Neural progenitor cell (in vitro differentiated cells): ENCODE results near the gene IFI30. TPM values are rescaled to one million over a fixed set of nuclear protein-coding genes. Genes with fewer than 3 reads are reported as not detected.

Source experiments
- DNase-seq: peaks from one replicate; pipeline ENCODE4 v3.0.0-alpha.2; 2016; ENCODE audit warnings: low spot score
- H2AFZ ChIP-seq: fragments of 200-600 bp; sonication (generic); replicated peaks from 2 replicates; pipeline ENCODE4 v1.6.1; 2016; ENCODE audit warnings: antibody characterized with exemption
- H3F3A ChIP-seq: fragments of 200-600 bp; sonication (generic); 2 replicates; pipeline ENCODE4 v1.6.1; 2016; ENCODE audit warnings: antibody characterized with exemption, low read depth
- H3K27ac ChIP-seq: fragments of 200-600 bp; sonication (generic); 2 replicates; pipeline ENCODE4 v1.5.1; 2016; ENCODE audit warnings: mild to moderate bottlenecking
- H3K27me3 ChIP-seq: fragments of 200-600 bp; sonication (generic); 2 replicates; pipeline ENCODE4 v1.6.1; 2016; ENCODE audit warnings: mild to moderate bottlenecking, moderate library complexity
- H3K36me3 ChIP-seq: fragments of 200-600 bp; sonication (generic); 2 replicates; pipeline ENCODE4 v1.5.1; 2016
- H3K4me1 ChIP-seq: fragments of 200-600 bp; sonication (generic); 2 replicates; pipeline ENCODE4 v1.6.1; 2016; ENCODE audit warnings: mixed run types
- H3K4me2 ChIP-seq: fragments of 200-600 bp; sonication (generic); 2 replicates; pipeline ENCODE4 v1.6.1; 2016
- H3K4me3 ChIP-seq: fragments of 200-600 bp; sonication (generic); 2 replicates; pipeline ENCODE4 v1.5.1; 2016
- H3K79me2 ChIP-seq: fragments of 200-600 bp; sonication (generic); 2 replicates; pipeline ENCODE4 v1.6.1; 2016; ENCODE audit warnings: low read depth
- H3K9ac ChIP-seq: fragments of 200-600 bp; sonication (generic); 2 replicates; pipeline ENCODE4 v1.6.1; 2016
- H3K9me3 ChIP-seq: fragments of 200-600 bp; sonication (generic); 2 replicates; pipeline ENCODE4 v1.5.1; 2016; ENCODE audit warnings: low read depth
- H4K20me1 ChIP-seq: fragments of 200-600 bp; sonication (generic); 2 replicates; pipeline ENCODE4 v1.6.1; 2016; ENCODE audit warnings: low read depth
- H3K27ac Mint-ChIP-seq: 3 replicates; pipeline ENCODE4 v1.8.0; 2021; ENCODE audit warnings: mixed read lengths
- H3K27me3 Mint-ChIP-seq: 2 replicates; pipeline ENCODE4 v1.8.0; 2022; ENCODE audit warnings: low read depth, mild to moderate bottlenecking, inconsistent platforms, moderate library complexity, mixed read lengths; ENCODE audit not compliant: insufficient read depth
- H3K36me3 Mint-ChIP-seq: 3 replicates; pipeline ENCODE4 v1.8.0; 2021; ENCODE audit warnings: mixed read lengths
- H3K4me1 Mint-ChIP-seq: 3 replicates; pipeline ENCODE4 v1.8.0; 2021; ENCODE audit warnings: mixed read lengths
- H3K4me3 Mint-ChIP-seq: 3 replicates; pipeline ENCODE4 v1.8.0; 2021; ENCODE audit warnings: mild to moderate bottlenecking, moderate library complexity, mixed read lengths
- H3K9me3 Mint-ChIP-seq: 3 replicates; pipeline ENCODE4 v1.8.0; 2020; ENCODE audit warnings: mixed read lengths
- CTCF ChIP-seq: fragments of 200-600 bp; sonication (generic); IDR thresholded peaks from 2 replicates; pipeline ENCODE4 v1.5.1; 2017; ENCODE audit warnings: antibody characterized with exemption, mild to moderate bottlenecking
- EZH2 ChIP-seq: fragments of 200-600 bp; sonication (generic); IDR thresholded peaks from 2 replicates; pipeline ENCODE4 v1.6.1; 2017; ENCODE audit warnings: antibody characterized with exemption, mild to moderate bottlenecking, moderate library complexity
- EZH2phosphoT487 ChIP-seq: fragments of 200-600 bp; sonication (generic); IDR thresholded peaks from 2 replicates; pipeline ENCODE4 v1.6.1; 2017; ENCODE audit warnings: antibody characterized with exemption
- total RNA-seq: library from RNA; depleted of rRNA; stranded (reverse); fragments of >200 nt; gene quantifications from 2 replicates; pipeline ENCODE4 v1.2.3, GENCODE V29; 2015; ENCODE audit warnings: low replicate concordance

The IFI30 gene
- total RNA-seq, 1 donor from 2014 or later: not detected

- H3K27me3 Mint-ChIP-seq: peaks cover 27% of the 10 kb centered on the region
- TF ChIP-seq EZH2phosphoT487 (no peak), CTCF (no peak), EZH2 (no peak)
- Histone ChIP-seq H3F3A (peaks cover 2% of the 10 kb centered on the region), H3K4me1 (no peaks in the 10 kb centered on the region), H3K27ac (no peak overlapping the region), H3K4me2 (no peak overlapping the region), H3K9me3 (no peaks in the 10 kb centered on the region), H3K79me2 (no peaks in the 10 kb centered on the region), H2AFZ (no peak overlapping the region), H3K4me3 (no peak overlapping the region), H4K20me1 (peaks cover 3% of the 10 kb centered on the region), H3K27me3 (peaks cover 25% of the 10 kb centered on the region), H3K36me3 (no peaks in the 10 kb centered on the region), H3K9ac (no peak overlapping the region)
- peaks cover 8% of the 10 kb centered on the region for H3K4me1 Mint-ChIP-seq
- no peaks in the 10 kb centered on the region for H3K9me3 Mint-ChIP-seq
- DNase-seq: no peak
- H3K27ac Mint-ChIP-seq: no peak overlapping the region
- H3K36me3 Mint-ChIP-seq: no peaks in the 10 kb centered on the region
- H3K4me3 Mint-ChIP-seq: no peak overlapping the region
Measured at GRCh38 chr19:18216789-18217188, 43.2 kb downstream of the IFI30 start.

DNA sequence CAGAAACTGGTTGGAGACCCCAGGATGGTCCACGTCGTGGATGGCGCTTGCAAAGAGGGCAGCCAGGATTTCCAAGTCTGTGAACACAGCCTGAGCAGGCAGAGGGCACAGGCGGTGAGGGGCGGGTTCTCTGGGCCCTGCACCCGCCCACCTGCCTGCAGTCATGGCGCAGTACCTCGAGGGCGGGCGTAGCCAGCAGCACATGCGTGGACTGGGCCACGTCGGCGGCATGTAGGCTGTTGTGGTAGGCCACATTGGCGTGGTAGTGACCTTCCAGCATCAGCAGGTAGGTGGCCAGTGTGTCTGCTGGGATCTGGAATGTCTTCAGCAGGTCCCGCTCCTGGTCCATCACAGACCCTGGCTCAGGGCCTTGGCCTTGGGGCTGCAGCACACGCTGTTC is 44.5 kb downstream of the IFI30 start:
- peaks cover 8% of the 10 kb centered on the region for H3K4me1 Mint-ChIP-seq
- Histone ChIP-seq H3K4me3 (no peak overlapping the region), H4K20me1 (peaks cover 3% of the 10 kb centered on the region), H3K79me2 (no peaks in the 10 kb centered on the region), H3K9me3 (no peaks in the 10 kb centered on the region), H3K27ac (no peak overlapping the region), H3K4me1 (no peaks in the 10 kb centered on the region), H3K27me3 (peaks cover 28% of the 10 kb centered on the region), H3K36me3 (no peaks in the 10 kb centered on the region), H3F3A (peaks cover 5% of the 10 kb centered on the region), H3K4me2 (no peak overlapping the region), H3K9ac (no peak overlapping the region), H2AFZ (no peak overlapping the region)
- H3K27me3 Mint-ChIP-seq: peaks cover 32% of the 10 kb centered on the region
- H3K36me3 Mint-ChIP-seq: no peaks in the 10 kb centered on the region
- H3K27ac Mint-ChIP-seq: no peak overlapping the region
- TF ChIP-seq EZH2 (no peak), EZH2phosphoT487 (no peak), CTCF (no peak)
- H3K9me3 Mint-ChIP-seq: no peaks in the 10 kb centered on the region
- no peak for DNase-seq
- no peak overlapping the region for H3K4me3 Mint-ChIP-seq

DNA sequence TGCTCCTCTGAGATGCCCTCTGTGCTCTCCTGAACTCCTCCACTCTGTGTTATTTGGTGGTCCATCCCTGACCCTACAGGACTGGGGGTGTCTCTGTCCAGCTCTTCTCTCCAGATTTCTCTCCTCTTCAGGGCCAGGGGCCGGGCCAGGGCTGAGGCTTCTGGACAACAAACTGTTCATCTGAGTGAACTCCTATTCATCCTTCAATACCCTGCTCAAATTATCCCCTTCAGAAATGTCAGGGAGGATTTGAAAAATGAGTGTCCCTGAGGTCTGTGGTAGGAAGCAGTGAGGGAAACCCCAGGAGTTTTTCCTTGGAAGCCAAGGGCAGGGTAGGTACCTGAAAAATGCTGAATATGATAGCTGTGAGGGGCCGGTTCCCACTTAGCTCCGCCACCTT is 45.0 kb downstream of the IFI30 start:
- no peaks in the 10 kb centered on the region for H3K4me1 ChIP-seq
- H2AFZ ChIP-seq: no peak overlapping the region
- no peaks in the 10 kb centered on the region for H3K36me3 Mint-ChIP-seq
- H3K4me1 Mint-ChIP-seq: peaks cover 7% of the 10 kb centered on the region
- no peak overlapping the region for H3K4me3 ChIP-seq
- no peaks in the 10 kb centered on the region for H3K36me3 ChIP-seq
- H3K27ac ChIP-seq: no peak overlapping the region
- peak overlapping the region; percentile 58 for H3K27ac Mint-ChIP-seq
- H3K4me2 ChIP-seq: no peak overlapping the region
- H3F3A ChIP-seq: peaks cover 8% of the 10 kb centered on the region
- H3K27me3 ChIP-seq: peaks cover 28% of the 10 kb centered on the region
- no peak overlapping the region for H3K9ac ChIP-seq
- TF ChIP-seq EZH2: no peak
- no peak for TF ChIP-seq EZH2phosphoT487
- no peak for TF ChIP-seq CTCF
- peaks cover 35% of the 10 kb centered on the region for H3K27me3 Mint-ChIP-seq
- H3K4me3 Mint-ChIP-seq: peak overlapping the region; percentile 36
- H3K9me3 ChIP-seq: no peaks in the 10 kb centered on the region
- no peaks in the 10 kb centered on the region for H3K9me3 Mint-ChIP-seq
- no peak for DNase-seq
- peaks cover 3% of the 10 kb centered on the region for H4K20me1 ChIP-seq
- no peaks in the 10 kb centered on the region for H3K79me2 ChIP-seq
